NCI-H2107 treated with DMSO at 0.1 percent for 48 hours (cell line): ENCODE data around the gene DENND4B.
"Not testable (repeated sequence)": the region's sequence is repeated elsewhere in the genome, so short reads cannot be mapped to it uniquely, and the experiment has no call there.

ENCODE experiments used
- DNase-seq: peaks from one replicate; lab custom pipeline; 2025; ENCODE audit not compliant: unreplicated experiment; lab: John Stamatoyannopoulos, UW

The DENND4B gene

DNA sequence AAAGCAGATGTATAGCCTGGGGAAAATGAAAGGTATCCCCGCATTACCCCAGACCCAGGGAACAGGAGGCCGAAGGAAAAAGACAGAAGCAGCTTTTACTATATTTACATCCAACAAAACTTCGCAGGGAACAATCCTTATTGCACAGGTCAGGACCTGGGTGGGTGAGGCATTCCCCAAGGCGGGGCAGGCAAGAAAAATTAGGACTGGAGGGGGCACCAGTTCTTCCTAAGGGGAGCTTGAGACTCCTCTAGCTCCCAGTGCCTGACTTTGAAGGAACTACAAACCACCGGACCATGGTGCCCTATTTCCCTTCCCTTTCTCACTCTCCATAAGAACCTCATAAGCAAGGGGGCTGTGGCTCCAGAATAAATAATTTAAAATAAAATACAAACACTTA lies 17.1 kb downstream of the DENND4B start:
- no peak for DNase-seq

DNA sequence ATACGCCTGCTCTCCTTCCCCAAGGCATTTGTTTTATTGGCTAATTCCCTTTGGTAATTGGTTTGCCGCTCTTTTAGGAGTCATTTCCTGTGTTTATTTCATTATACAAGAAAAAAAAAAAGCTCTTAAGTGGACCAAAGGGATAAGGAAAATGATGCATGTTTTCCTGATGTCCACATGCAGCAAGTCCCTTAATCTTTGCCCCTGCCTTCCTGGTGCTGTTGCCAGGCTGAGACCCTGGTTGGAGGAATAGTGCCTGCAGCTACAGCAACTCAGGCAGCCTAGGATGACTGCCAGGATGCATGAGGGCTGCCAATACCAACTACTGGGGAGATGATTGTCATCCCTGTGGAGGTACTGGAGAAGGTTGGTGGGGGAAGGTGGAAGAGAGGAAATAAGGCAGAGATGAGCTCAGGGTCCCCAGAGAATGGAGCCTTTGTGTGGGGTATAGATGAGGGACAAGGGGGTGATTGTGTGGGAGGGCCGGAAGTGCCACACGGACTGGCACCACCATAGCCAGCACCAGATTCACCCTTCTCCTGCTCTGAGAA lies 17.7 kb downstream of the DENND4B start:
- no peak for DNase-seq

DNA sequence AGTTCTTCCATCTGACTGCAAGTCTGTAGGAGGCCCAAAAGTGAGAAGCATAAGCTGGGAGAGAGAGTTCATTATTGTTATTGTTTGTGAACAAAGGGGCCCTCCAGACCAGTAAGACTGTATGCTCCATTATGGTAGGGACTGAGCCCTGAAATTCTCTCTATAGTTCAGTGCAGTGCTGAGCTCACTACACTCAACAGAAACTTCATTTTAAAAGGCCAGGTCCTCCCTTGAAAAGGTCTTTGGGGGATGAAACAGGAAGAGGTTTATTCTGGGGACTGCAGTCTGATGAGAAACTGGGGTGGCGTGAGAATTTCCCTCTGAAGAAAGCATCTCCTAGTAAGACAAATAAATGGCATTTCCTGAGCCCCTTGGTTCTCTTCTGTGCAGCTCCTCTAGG lies 18.3 kb downstream of the DENND4B start:
- DNase-seq: no peak

DNA sequence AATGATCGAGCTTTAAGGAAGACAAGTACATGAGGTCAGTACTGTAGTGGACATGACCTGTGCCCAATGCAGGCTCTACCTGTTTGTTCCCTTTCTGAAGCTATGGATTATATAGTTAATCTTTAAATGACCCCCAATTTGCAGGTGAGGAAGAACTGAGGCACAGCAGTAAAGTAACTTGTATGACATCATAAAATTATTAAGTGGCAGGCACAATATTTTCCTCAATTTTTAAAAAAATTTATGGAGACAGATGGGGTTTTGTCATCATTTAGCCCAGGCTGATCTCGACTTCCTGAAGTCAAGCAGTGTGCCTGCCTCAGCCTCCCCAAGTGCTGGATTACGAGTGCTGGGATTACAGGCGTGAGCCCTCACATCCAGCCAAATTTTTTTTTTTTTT lies 20.1 kb downstream of the DENND4B start:
- no peak for DNase-seq

DNA sequence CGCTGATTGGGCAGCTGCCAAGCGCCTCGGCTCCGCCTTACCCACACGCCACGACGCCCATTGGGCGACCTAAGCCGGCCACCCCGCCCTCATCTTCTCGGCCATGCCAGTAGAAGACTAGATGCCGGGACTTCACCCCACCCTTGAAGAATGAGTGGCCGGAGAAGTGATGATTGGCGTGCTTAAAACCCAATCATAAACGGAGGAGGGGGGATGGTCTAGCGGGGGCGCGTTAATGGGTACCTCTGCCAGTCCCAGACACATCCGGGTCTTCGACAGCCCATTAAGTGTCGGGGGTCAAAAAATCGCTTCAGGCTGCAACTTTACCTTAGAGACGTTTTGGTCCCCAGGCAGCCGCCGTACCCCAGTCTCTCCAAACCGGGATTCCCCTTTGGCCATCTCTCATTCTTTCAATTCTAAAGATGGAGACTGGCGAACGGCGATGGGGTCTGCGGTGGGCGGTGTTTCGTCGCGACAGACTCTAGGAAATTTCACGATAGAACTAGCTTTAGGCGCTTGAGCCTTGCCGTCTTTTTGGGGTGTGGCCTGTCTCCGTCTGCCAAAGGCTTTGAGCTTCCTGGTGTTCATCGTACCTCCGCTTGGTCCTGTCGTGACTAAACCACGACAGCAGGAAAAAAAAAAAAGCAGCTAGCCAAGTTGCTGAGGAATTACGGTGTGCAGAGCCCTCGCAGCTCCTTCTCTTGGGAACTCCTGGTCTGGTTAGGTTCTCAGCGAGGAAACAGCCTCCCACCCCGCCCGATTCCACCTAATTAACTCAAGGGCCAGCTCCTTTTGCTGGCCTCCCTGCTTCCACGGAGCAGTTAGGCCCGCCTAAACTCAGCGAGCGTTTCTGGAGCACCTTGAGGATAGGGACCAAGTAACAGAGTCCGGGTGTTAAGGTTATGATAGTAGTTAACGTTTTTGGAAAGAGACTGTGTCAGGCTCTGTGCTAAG lies 23.3 kb downstream of the DENND4B start, which contains the start of gene GATAD2B:
TSS of gene GATAD2B (minus strand) at position 1 of the 954 bp plus-strand sequence. CDS start 94,625 bp downstream, outside the sequence.
- DNase-seq: peak; percentile 100

DNA sequence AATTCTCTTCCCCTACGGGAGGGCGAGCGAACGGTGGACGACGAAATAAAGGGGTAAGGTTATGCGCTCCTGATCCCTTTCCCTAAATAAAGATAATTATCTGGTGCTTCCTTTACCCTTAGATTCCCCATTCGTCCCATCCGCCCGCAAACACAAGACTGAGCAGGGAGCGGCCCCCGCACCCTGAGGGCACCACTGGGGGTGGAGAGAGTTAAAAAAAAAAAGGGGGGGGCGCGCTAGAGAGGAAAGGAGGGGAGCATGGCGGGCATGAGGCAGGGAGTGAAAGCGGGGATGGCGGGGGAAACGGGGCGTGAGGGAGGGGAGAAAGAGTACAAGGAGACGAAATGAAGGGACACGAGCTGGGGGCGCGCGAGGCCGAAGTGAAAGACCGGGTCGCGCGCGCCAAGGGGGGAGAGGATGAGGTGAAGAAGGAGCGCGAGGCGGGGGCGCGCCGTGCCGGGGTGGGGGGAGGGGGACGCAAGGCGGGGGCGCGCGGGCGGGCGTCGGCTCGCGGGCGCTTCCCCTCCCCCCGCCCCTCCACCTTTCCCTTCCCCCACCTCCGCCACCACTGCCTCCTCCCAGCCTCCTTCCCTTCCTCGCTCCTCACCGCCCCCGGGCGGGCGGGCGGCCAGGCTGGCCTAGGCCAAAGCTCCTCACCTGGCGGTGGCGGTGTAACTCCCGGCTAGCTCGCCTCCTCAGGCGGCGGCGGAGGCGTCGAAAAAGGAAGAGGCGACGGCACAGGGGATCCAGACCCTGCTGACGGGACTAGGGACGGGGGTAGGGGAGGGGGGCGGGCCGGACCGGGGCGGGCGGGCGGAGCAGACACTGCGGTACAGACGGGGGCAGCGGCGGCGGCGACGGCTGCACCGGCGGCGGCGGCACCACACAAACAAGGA lies 24.2 kb downstream of the DENND4B start:
- DNase-seq: no peak

DNA sequence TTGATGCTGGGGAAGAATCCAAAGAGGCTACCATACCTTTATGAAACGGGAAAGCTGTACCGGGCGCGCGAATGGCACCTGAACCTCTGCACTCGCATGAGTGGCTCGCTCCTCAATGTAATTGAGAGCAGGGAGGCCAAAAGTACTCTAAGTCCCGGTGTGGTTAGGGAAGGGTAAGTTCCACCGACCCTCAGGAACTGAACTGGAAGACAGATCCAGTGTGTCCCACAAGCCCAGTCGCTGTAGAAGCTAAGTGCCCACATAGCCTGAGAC lies 24.8 kb downstream of the DENND4B start:
- peak; percentile 32 for DNase-seq

DNA sequence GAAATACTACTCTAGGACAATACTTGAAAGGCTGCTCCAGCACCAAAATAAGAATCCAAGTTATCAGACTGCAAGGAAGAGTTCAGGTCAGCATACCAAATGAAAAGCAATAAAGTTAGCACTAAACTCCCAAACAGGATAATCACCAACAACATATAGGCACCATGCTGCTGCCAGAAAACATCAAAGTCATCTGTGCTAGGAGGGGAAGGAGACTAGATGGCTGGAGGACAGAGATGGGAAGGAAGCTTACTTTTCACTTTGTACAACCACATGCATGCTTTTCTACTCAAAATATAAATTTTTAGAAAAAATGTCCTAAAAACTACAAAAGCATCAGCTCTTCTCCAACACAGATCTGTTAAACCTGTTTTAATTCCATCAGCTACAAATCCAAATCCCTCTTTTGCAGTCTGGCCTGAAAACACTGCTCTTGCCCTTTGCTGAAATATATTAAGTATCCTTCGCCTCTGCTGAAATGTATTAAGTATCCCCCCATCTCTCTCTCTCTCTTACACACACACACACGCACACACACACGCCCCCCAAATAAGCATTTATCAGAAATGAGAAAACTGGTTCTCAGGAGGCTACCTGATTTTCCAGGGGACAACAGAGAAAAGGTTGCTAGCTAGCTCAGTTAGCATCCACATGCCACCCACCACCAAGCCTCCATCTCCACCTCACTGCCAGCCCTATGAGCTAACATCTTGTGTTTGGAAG lies 25.3 kb downstream of the DENND4B start:
- no peak for DNase-seq

DNA sequence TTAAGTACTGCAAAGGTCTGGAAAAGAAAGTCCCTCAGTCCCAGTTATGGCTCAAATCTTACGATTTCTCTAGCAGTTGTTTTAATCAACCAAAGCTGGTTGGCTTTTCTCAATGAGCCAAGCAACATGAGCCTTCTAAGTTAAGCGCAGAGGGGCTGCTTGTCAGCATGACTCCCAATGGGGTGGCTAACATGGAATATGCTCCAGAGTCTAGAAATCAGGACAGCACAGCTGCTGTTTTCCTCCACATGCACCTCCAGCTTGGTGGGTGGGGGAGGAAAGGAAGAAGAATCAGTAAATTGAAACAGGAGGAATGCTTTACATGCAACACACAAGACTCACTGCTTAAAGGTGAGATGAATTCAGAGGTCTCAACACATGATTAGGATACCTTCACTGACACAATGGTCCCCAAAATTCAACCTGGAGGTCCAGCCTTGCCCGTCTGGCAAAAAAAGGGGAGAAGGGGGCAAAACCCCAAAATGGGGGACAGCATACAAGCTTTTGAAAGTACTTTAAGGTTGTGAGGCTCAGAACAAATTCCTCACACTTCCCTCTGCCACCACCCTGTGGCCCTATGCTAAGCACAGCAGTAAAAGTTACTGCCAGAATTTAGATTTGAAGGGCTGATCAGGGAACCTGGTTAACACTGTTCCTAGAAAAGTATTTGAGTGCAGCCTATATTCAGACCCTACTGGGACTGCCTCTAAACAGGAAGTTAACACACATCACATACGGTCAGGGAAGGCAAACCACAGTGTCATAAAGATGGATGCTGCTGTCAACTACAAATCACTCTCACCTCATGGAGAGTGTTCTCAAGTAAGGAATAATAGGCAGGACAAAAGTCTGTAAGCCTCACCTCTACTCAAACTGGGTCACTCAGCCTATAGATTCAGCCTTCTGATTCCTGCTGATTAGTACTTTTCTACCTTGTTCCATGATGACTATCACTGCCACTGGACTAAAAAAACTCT lies 26.4 kb downstream of the DENND4B start:
- DNase-seq: no peak

DNA sequence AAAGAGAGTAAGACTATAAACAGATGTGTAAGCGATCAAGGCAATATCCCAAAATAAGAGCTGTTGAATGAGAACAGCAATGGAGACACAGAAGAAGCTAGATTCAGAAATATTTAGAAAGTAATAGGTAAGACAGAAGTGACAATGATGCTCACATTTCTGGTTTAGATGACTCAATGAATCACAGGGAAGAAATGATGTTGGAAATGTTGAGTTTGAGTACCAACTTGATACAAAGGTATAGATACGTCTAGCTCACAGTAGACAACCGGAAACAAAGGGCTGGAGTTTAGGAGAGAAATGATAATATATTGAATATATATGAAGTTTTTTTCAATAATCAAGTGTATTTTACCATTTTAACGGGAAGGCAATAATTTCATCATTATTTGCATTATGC lies 30.2 kb downstream of the DENND4B start:
- DNase-seq: no peak

DNA sequence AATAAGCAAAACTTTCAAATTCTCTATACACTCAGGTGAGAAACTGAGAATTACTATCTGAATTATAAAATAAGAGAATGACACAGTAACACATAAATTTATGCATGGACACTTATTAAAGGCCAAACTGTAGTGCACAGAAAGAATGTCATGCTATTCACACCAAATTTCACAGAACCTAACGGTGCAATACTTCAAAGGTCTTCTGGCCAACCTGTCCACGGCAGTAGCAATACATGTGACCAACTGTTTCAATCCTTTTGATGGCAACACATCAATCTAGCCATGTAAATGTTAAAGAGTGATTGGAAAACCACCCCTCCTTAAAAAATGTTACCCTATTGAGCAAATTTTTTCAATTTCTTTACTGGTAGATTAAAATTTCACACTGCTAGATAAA lies 34.2 kb downstream of the DENND4B start:
- no peak for DNase-seq

DNA sequence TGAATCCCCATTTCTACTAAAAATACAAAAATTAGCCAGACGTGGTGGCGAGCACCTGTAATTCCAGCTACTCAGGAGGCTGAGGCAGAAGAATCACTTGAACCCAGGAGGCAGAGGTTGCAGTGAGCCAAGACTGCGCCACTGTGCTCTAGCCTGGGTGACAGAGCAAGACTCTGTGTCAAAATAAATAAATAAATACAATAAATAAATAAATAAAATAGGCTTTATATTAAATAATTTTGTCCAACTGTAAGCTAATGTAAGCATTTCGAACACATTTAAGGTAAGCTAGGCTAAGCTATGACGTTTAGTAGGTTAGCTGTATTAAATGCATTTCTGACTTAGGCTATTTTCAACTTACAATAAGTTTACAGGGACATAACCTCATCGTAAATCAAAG lies 36.0 kb downstream of the DENND4B start:
- not testable (repeated sequence) for DNase-seq

DNA sequence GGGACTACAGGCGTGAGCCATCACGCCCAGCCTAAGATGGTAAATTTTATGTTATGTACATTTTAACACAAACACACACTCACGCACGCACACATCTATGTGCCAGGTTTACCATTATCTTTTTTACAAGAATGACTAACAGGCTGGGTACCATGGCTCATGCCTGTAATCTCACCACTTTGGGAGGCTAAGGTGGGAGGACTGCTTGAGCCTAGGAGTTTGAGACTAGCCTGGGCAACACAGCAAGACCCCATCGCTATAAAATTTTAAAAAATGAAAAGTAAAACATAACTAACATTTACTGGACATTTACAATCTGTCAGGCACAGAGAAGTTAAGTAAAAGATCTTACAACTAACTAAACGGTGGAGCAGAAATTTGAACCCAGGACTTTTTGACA lies 38.4 kb downstream of the DENND4B start:
- no peak for DNase-seq

DNA sequence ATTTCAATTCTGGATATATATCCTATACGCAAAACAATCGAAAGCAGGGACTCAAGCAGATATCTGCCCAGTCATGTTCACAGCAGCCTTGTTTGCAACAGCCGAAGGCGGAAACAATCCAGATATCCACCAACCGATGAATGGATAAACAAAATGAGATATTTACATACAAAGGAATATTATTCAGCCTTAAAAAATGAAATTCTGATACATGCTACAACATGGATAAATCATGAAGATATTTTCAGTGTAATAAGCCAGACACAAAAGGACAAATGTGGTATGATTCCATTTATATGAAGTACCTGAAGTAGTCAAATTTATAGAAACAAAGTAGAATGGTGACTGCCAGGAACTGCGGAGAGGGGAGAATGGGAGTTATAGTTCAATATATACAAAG lies 39.4 kb downstream of the DENND4B start:
- DNase-seq: no peak

DNA sequence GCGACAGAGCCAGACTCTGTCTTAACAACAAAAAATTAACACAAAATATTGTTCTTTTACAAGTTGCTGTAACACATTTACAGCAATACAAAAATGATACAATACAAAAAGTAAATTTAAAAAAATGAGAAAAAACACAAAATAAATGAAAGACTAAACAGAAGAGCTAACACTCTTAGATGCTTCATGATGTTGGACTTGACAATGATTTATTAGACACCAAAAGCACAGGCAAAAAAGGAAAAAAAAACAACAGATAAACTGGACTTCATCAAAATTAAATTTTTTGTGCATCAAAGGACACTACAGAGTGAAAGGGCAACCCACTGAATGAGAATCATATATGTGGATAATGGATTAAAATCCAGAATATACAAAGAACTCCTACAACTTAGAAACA lies 40.1 kb downstream of the DENND4B start:
- no peak for DNase-seq

DNA sequence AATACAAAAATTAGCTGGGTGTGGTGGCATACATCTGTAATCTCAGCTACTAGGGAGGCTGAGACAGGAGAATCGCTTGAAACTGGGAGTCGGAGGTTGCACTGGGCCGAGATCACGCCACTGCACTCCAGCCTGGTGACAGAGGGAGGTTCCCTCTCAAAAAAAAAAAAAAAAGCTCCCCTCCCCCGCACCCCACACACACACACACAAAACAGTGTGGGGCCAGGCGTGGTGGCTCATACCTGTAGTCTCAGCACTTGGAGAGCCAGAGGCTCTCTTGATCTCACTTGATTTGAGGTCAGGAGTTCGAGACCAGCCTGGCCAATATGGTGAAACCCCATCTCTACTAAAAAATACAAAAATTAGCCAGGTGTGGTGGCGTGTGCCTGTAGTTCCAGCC lies 40.6 kb downstream of the DENND4B start:
- not testable (repeated sequence) for DNase-seq

DNA sequence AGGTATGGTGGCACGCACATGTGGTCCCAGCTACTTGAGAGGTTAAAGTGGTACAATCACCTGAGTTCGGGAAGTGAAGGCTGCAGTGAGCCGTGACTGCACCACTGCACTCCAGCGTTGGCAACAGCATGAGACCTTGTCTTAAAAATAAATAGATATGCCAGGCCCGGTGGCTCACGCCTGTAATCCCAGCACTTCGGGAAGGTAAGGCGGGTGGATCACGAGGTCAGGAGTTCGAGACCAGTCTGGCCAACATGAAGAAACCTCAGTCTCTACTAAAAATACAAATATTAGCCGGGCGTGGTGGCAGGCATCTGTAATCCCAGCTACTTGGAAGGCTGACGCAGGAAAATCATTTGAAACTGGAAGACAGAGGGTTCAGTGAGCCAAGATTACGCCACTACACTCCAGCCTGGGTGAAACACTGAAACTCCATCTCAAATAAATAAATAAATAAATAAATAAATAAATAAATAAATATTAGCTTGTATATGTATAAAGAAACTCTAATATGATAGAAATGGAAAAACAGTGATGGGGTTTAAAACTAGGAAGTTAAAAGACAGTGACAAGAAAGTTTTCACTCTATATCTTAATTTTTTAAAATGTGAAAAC lies 42.6 kb downstream of the DENND4B start:
- DNase-seq: no peak

DNA sequence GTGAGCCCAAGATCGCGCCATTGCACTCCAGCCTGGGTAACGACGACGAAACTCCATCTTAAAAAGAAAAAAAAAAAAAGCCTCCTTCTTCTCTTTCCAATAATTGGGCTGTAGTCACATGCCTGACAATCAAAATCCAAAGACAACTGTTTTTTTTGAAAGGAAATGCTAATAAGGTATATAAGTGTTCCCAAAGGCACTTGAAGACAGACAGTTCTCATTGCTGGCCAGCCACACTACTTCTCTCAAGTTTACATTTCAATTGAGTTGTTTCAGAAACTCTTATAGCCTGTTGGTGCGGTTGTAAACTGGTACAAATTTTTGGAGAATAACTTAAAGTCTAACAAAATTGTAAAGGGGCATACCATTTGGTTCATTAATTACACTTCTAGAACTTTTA lies 47.0 kb downstream of the DENND4B start:
- DNase-seq: no peak

DNA sequence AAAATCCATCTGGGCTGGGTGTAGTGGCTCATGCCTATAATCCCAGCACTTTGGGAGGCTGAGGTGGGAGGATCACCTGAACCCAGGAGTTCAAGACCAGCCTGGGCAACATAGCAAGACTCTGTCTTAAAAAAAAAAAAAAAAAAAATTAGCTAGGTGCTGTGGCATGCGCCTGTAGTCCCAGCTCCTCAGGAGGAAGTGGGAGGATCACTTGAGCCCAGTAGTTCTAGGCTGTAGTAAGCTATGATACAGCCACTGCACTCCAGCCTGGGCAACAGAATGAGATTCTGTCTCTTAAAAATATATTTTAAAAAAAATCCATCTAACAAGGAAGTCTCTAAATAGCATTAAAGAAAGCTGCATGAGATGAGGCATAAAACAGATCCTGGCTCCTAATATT lies 50.7 kb downstream of the DENND4B start:
- not testable (repeated sequence) for DNase-seq
